Lung (tissue), 12 donors: ENCODE results near the gene PCDHB10. TPM values are rescaled to one million over a fixed set of nuclear protein-coding genes. Genes with fewer than 3 reads are reported as not detected.
"Not testable (repeated sequence)": the region's sequence is repeated elsewhere in the genome, so short reads cannot be mapped to it uniquely, and the experiment has no call there.

Experiments
- ATAC-seq: fragments of 200-7000 bp; cut with Tn5 transposase; one replicate; pipeline ENCODE4 v1.9.1; 2020; ENCODE audit warnings: moderate number of reproducible peaks; ENCODE audit not compliant: insufficient read depth, low FRiP score
- DNase-seq, 3 donors: peaks; one replicate each; pipeline ENCODE4 v3.0.0-alpha.2; 2013 to 2017
- H3K27ac ChIP-seq, 2 donors: one replicate each; pipeline ENCODE4 v1.5.1; 2013; ENCODE audit warnings: mild to moderate bottlenecking in 2 of 2, moderate library complexity in 2 of 2, control low read depth in 1 of 2, inconsistent platforms in 1 of 2, low read depth in 1 of 2, low read length in 1 of 2
- H3K27me3 ChIP-seq, 3 donors: one replicate each; pipeline ENCODE4 v1.5.1; 2013; ENCODE audit warnings: low read length in 2 of 3; ENCODE audit not compliant: control insufficient read depth in 3 of 3, insufficient read depth in 3 of 3
- H3K36me3 ChIP-seq, 4 donors: one replicate each; pipeline ENCODE4 v1.5.1; 2013; ENCODE audit warnings: low read length in 4 of 4, mild to moderate bottlenecking in 1 of 4, moderate library complexity in 1 of 4; ENCODE audit not compliant: control insufficient read depth in 4 of 4, insufficient read depth in 4 of 4
- H3K4me1 ChIP-seq, 5 donors: one replicate each; pipeline ENCODE4 v1.5.1; 2013; ENCODE audit warnings: low read length in 5 of 5, mild to moderate bottlenecking in 2 of 5, moderate library complexity in 1 of 5; ENCODE audit not compliant: control insufficient read depth in 5 of 5, insufficient read depth in 5 of 5
- H3K4me3 ChIP-seq: one replicate; pipeline ENCODE4 v1.5.1; 2013; ENCODE audit warnings: mild to moderate bottlenecking, control low read depth, moderate library complexity
- H3K9ac ChIP-seq, 2 donors: one replicate each; pipeline ENCODE4 v1.5.1; 2013; ENCODE audit warnings: low read length in 2 of 2, control low read depth in 1 of 2; ENCODE audit not compliant: insufficient read depth in 1 of 2
- H3K9me3 ChIP-seq, 4 donors: one replicate each; pipeline ENCODE4 v1.5.1; 2013; ENCODE audit warnings: low read length in 3 of 4, mild to moderate bottlenecking in 1 of 4, moderate library complexity in 1 of 4; ENCODE audit not compliant: control insufficient read depth in 4 of 4, insufficient read depth in 3 of 4
- CTCF ChIP-seq: IDR thresholded peaks from 2 replicates; pipeline ENCODE4 v1.5.1; 2012; ENCODE audit warnings: mild to moderate bottlenecking; ENCODE audit errors: control extremely low read depth, extremely low read depth
- WGBS, 2 donors: extraction: QIAGEN DNeasy Blood & Tissue Kit; methylation state at CpG; one replicate each; pipeline ENCODE4 v1.1.7; 2013; 5-methylcytosine and 5-hydroxymethylcytosine counted together
- polyA plus RNA-seq, 2 donors: library from polyadenylated mRNA; stranded (reverse); fragments of 200-250 nt; gene quantifications; one replicate each; pipeline ENCODE4 v1.2.1, GENCODE V29; 2013
- total RNA-seq, 2 donors: library from RNA; depleted of rRNA in 1 of 2; stranded (reverse); fragments of >200 nt in 1 of 2; gene quantifications; one replicate each; pipeline ENCODE4 v1.2.1, GENCODE V29; 2014 to 2021
- donor health status: control.
- donor health status: control.
- donor health status: Bipolar disorder and iron deficiency.
- donor health status: healthy.
- donor health status: DM: yes; HTN: yes; CAD: no.

The PCDHB10 gene
- total and polyA plus RNA-seq, 4 donors = 0.53 to 6.3 (median 1.3) TPM

GRCh38 chr5:141150993-141151325 lies 41.2 kb upstream of the PCDHB10 start:
- no peak for DNase-seq
- TF ChIP-seq CTCF = no peak
- WGBS, 2 donors = 35 to 39% methylated on average over 13 of the region's 13 CpGs
- Histone ChIP-seq H3K27me3 (peaks cover 0 to 2% (median 0%) of the 10 kb centered on the region in 3 donors), H3K4me1 (no peaks in the 10 kb centered on the region), H3K27ac (no peak overlapping the region), H3K9ac (no peak overlapping the region), H3K36me3 (no peaks in the 10 kb centered on the region), H3K9me3 (peaks cover 3 to 32% (median 12%) of the 10 kb centered on the region in 4 donors), H3K4me3 (no peak overlapping the region)
- ATAC-seq = no peak

- DNase-seq, H3K36me3 ChIP-seq, H3K4me1 ChIP-seq, ATAC-seq, H3K4me3 ChIP-seq, H3K27me3 ChIP-seq, H3K9ac ChIP-seq, H3K27ac ChIP-seq: not testable (repeated sequence)
- 30 to 34% methylated on average over 25 to 39 of the region's 41 CpGs for WGBS, 2 donors
- peaks cover 3 to 37% (median 14%) of the 10 kb centered on the region in 4 donors for H3K9me3 ChIP-seq
Measured at GRCh38 chr5:141151632-141152031, 40.5 kb upstream of the PCDHB10 start.

DNA sequence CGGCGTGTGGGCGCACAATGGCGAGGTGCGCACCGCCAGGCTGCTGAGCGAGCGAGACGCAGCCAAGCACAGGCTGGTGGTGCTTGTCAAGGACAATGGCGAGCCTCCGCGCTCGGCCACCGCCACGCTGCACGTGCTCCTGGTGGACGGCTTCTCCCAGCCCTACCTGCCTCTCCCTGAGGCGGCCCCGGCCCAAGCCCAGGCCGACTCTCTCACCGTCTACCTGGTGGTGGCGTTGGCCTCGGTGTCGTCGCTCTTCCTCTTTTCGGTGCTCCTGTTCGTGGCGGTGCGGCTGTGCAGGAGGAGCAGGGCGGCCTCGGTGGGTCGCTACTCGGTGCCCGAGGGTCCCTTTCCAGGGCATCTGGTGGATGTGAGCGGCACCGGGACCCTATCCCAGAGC lies 40.1 kb upstream of the PCDHB10 start:
- not testable (repeated sequence) for ATAC-seq, H3K4me1 ChIP-seq, H3K27ac ChIP-seq, H3K9ac ChIP-seq, H3K27me3 ChIP-seq, H3K4me3 ChIP-seq, DNase-seq, H3K36me3 ChIP-seq
- H3K9me3 ChIP-seq = peaks cover 3 to 39% (median 15%) of the 10 kb centered on the region in 4 donors
- 25 to 27% methylated on average over 30 to 36 of the region's 36 CpGs for WGBS, 2 donors

DNA sequence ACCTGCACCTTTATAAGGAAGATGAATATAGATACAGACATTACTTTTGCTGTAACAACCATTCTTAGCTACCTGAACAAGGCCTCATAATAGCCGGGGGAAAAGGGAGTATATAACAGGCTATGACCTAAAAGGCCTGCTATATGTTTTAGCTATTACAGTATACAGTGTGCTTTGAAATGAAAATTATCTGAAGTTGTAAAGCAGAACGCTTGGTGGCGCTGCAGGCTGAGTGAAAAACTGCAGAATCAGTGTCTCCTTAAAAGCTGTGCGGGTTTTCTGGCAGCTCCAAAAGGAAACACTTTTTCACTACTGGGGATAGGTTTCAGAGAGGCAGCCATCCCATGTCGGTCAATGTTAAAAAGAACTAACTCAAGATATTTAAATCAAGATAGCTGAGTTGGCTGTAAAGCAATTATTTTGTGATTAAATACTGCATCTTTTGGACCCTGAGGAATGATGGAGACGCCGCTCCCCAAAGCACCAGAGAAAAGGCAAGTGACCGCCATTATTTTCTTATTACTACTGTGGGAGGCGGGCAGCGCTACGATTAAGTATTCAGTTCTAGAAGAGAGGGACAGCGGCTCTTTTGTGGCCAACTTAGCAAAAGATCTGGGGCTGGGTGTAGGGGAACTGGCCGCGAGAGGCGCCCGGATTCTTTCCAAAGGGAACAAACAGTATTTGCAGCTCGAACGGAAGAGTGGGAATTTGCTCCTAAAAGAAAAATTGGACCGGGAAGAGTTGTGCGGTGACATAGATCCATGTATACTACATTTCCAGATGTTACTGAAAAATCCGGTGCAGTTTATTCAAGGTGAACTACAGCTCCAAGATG lies 36.4 kb upstream of the PCDHB10 start:
- Histone ChIP-seq H3K36me3 (no peaks in the 10 kb centered on the region), H3K27ac (no peak overlapping the region), H3K9ac (no peak overlapping the region), H3K27me3 (peaks cover 0 to 2% (median 0%) of the 10 kb centered on the region in 3 donors), H3K9me3 (peaks cover 0 to 41% (median 14%) of the 10 kb centered on the region in 4 donors), H3K4me1 (no peaks in the 10 kb centered on the region), H3K4me3 (no peak overlapping the region)
- WGBS, 2 donors = 26 to 35% methylated on average over 21 of the region's 21 CpGs
- ATAC-seq = no peak
- TF ChIP-seq CTCF = no peak
- no peak for DNase-seq

GRCh38 chr5:141157356-141157755 lies 34.8 kb upstream of the PCDHB10 start:
- H3K4me1 ChIP-seq, ATAC-seq, H3K27me3 ChIP-seq, H3K27ac ChIP-seq, H3K9ac ChIP-seq, H3K4me3 ChIP-seq, DNase-seq, H3K36me3 ChIP-seq: not testable (repeated sequence)
- WGBS, 2 donors = 29 to 41% methylated on average over 36 to 38 of the region's 38 CpGs
- peaks cover 0 to 25% (median 10%) of the 10 kb centered on the region in 4 donors for H3K9me3 ChIP-seq

GRCh38 chr5:141157901-141158300 lies 34.3 kb upstream of the PCDHB10 start:
- not testable (repeated sequence) for ATAC-seq
- H3K9me3 ChIP-seq = peaks cover 0 to 24% (median 11%) of the 10 kb centered on the region in 4 donors
- 23 to 35% methylated on average over 9 to 25 of the region's 28 CpGs for WGBS, 2 donors

More at GRCh38 chr5:141157901-141158300, 34.3 kb upstream of the PCDHB10 start:
- not testable (repeated sequence) for H3K27me3 ChIP-seq, DNase-seq, H3K27ac ChIP-seq, H3K4me1 ChIP-seq, H3K36me3 ChIP-seq, H3K9ac ChIP-seq, H3K4me3 ChIP-seq
